ENCODE data around the gene RBMS3.

- TF ChIP-seq EZH2 (IDR thresholded peaks at IDR 0.05) (no peak), POLR2A (IDR thresholded peaks at IDR 0.05; ENCODE audit: borderline replicate concordance, extremely low read depth, insufficient read depth, insufficient read length) (no peak), SIN3A (IDR thresholded peaks at IDR 0.05; ENCODE audit: low read depth) (no peak), CTCF (IDR thresholded peaks at IDR 0.05 in 2 of 3, conservative IDR thresholded peaks at IDR 0.05 in 1 of 3; ENCODE audit: borderline replicate concordance in 1 of 3, insufficient read depth in 1 of 3, low read depth in 2 of 3, low read length in 2 of 3) (no peak), YY1 (IDR thresholded peaks at IDR 0.05; ENCODE audit: extremely low read depth, insufficient replicate concordance, low read depth, low read length) (no peak), FOSL1 (IDR thresholded peaks at IDR 0.05; ENCODE audit: low read depth) (no peak), MAX (IDR thresholded peaks at IDR 0.05) (no peak), EZH2phosphoT487 (IDR thresholded peaks at IDR 0.05; ENCODE audit: borderline replicate concordance) (no peak), POLR2AphosphoS5 (IDR thresholded peaks at IDR 0.05; ENCODE audit: low read depth, low read length) (no peak)
Measured at GRCh38 chr3:29345516-29346300, 64.8 kb downstream of the RBMS3 start.

Measured in HCT116 (cell line).